GM18519 (cell line): ENCODE results near the gene CFAP61.
"Not testable (repeated sequence)": the region's sequence is repeated elsewhere in the genome, so short reads cannot be mapped to it uniquely, and the experiment has no call there.

ENCODE experiments used
- ATAC-seq: cut with Tn5 transposase; IDR thresholded peaks from one replicate; pipeline ENCODE4 v1.9.1; 2021; ENCODE audit warnings: mild to moderate bottlenecking, moderate library complexity; ENCODE audit not compliant: unreplicated experiment, low FRiP score

The CFAP61 gene

GRCh38 chr20:20344476-20344875 is 292.1 kb downstream of the CFAP61 start:
- no peak for ATAC-seq

- ATAC-seq, result no peak
These were observed 301.2 kb downstream of the CFAP61 start for GRCh38 chr20:20353576-20353975.

GRCh38 chr20:20355503-20355902 is 303.2 kb downstream of the CFAP61 start:
- ATAC-seq, result not testable (repeated sequence)

GRCh38 chr20:20358801-20359200 is 306.5 kb downstream of the CFAP61 start:
- no peak for ATAC-seq

GRCh38 chr20:20359628-20360027 is 307.3 kb downstream of the CFAP61 start:
- ATAC-seq, result no peak

GRCh38 chr20:20360464-20360863 is 308.1 kb downstream of the CFAP61 start:
- no peak for ATAC-seq

GRCh38 chr20:20362774-20363433 is 310.6 kb downstream of the CFAP61 start:
- ATAC-seq, result no peak

GRCh38 chr20:20363434-20363798 is 311.1 kb downstream of the CFAP61 start:
- ATAC-seq, result no peak

GRCh38 chr20:20363799-20364592 is 311.7 kb downstream of the CFAP61 start:
- ATAC-seq, result no peak

- no peak for ATAC-seq
These were observed 312.5 kb downstream of the CFAP61 start for GRCh38 chr20:20364593-20365479.

- ATAC-seq, result no peak
These were observed 313.3 kb downstream of the CFAP61 start for GRCh38 chr20:20365480-20366161.

- no peak for ATAC-seq
These were observed 314.2 kb downstream of the CFAP61 start for GRCh38 chr20:20366551-20366875.

GRCh38 chr20:20366876-20367574 is 314.7 kb downstream of the CFAP61 start:
- no peak for ATAC-seq

GRCh38 chr20:20367575-20368417 is 315.5 kb downstream of the CFAP61 start, which contains the start of gene INSM1:
Gene INSM1 (plus strand): TSS chr20:20368104. CDS start chr20:20368268, 164 bp downstream.
- no peak for ATAC-seq

- no peak for ATAC-seq
These were observed 316.3 kb downstream of the CFAP61 start for GRCh38 chr20:20368418-20369249.

GRCh38 chr20:20369250-20370093 is 317.1 kb downstream of the CFAP61 start:
- no peak for ATAC-seq

GRCh38 chr20:20370094-20370575 is 317.8 kb downstream of the CFAP61 start:
- ATAC-seq, result no peak
